Stomach (tissue), 9 donors: ENCODE measurements around the gene TSPAN32. TPM values are rescaled to one million over a fixed set of nuclear protein-coding genes. Genes with fewer than 3 reads are reported as not detected.

Experiments
- DNase-seq, 2 donors: peaks; one replicate each; pipeline versions ENCODE4 v3.0.0 to v3.0.0-alpha.2; 2013 to 2019
- H3K27ac ChIP-seq, 5 donors: fragments of 200-600 bp in 4 of 5; sonication (generic) in 4 of 5; one replicate each; pipeline ENCODE4 v1.5.1; 2013 to 2019; ENCODE audit warnings: mild to moderate bottlenecking in 1 of 5, moderate library complexity in 1 of 5
- H3K27me3 ChIP-seq, 3 donors: fragments of 200-600 bp; sonication (generic); one replicate each; pipeline ENCODE4 v1.5.1; 2017 to 2019; ENCODE audit warnings: mixed run types in 1 of 3
- H3K36me3 ChIP-seq, 4 donors: fragments of 200-600 bp; sonication (generic); 1 replicate in 3 of 4; 2 replicates in 1 of 4; pipeline ENCODE4 v1.5.1; 2016 to 2019
- H3K4me1 ChIP-seq, 4 donors: fragments of 200-600 bp; sonication (generic); one replicate each; pipeline ENCODE4 v1.5.1; 2016 to 2019
- H3K4me3 ChIP-seq, 4 donors: fragments of 200-600 bp; sonication (generic) in 3 of 4; one replicate each; pipeline ENCODE4 v1.5.1; 2016 to 2019; ENCODE audit warnings: mild to moderate bottlenecking in 1 of 4
- H3K9me3 ChIP-seq, 4 donors: fragments of 200-600 bp; sonication (generic); one replicate each; pipeline ENCODE4 v1.5.1; 2016 to 2019
- CTCF ChIP-seq, 7 experiments: fragments of 450-650 bp in 4 of 7; fragments of 200-600 bp in 3 of 7; sonication (generic) in 3 of 7; IDR thresholded peaks; one replicate each; pipeline ENCODE4 v1.5.1; 2016 to 2019; ENCODE audit warnings: antibody characterized with exemption in 7 of 7, control low read depth in 2 of 7, mild to moderate bottlenecking in 1 of 7
- EP300 ChIP-seq: sonication (generic); formaldehyde crosslinking; IDR thresholded peaks from one replicate; pipeline ENCODE4 v1.6.1; 2017; ENCODE audit warnings: antibody characterized with exemption
- POLR2A ChIP-seq, 4 donors: fragments of 450-650 bp; IDR thresholded peaks; one replicate each; pipeline ENCODE4 v1.6.1; 2016; ENCODE audit warnings: antibody characterized with exemption in 4 of 4, control low read depth in 2 of 4, mild to moderate bottlenecking in 1 of 4, moderate library complexity in 1 of 4
- POLR2AphosphoS5 ChIP-seq, 3 donors: sonication (generic); formaldehyde crosslinking; IDR thresholded peaks; one replicate each; pipeline ENCODE4 v1.6.1; 2016; ENCODE audit warnings: antibody characterized with exemption in 3 of 3
- WGBS, 5 donors: extraction: QIAGEN DNeasy Blood & Tissue Kit in 3 of 5; methylation state at CpG; one replicate each; pipeline versions ENCODE4 v1.1.5 to v1.1.7; 2013 to 2018; 5-methylcytosine and 5-hydroxymethylcytosine counted together
- intact Hi-C: fragments of 100-400 bp; cut with DNase I; formaldehyde crosslinking; loops from one replicate; pipeline ENCODE4 v1.15.1; 2023; ENCODE audit warnings: low total_unique reads
- polyA plus RNA-seq, 3 donors: library from polyadenylated mRNA; stranded (reverse); fragments of 200-250 nt; gene quantifications; one replicate each; pipeline ENCODE4 v1.2.3, GENCODE V29; 2013
- total RNA-seq, 5 donors: library from RNA; depleted of rRNA; stranded (reverse); fragments of >200 nt; gene quantifications; one replicate each; pipeline versions ENCODE4 v1.1.0 to v1.2.3, GENCODE V29; 2014 to 2016
- donor health status: healthy with polysubstance abuse.
- donor health status: Bipolar disorder and iron deficiency.
- donor health status: healthy.

TSPAN32 gene
- total and polyA plus RNA-seq, 8 donors = 1.1 to 9.0 (median 2.3) TPM; not detected in 4

DNA sequence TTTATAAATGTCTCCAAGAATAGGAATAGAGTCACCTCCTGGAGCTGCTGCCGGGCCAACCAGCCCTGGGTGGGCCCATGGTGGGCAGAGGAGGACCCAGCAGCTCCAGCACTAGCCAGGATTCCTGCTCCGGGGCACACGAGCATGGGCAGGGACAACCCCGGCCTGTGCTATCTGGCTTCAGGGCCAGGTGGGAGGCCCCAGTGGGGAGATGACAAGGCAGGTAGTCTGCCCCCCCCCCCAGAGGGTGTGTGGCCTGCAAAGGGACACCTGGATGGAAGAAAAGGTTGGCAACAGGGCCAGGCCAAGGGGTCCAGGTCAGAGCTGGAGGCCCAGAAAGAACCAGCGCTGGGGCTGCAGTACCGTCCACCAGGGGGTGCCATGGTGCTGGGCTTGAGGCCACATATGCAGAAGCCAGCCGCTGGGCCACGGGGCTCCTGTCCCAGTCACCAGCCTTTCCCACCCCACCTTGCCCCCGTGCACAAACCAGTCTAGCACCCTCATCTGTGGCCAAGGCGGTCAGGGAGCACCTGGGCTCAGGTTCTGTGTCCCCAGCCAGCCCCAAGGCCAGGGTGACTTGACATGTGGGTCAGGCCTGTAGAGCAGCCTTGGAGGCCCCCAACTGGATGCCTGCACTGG lies 3.4 kb downstream of the TSPAN32 start:
- Histone ChIP-seq H3K27me3 (no peaks in the 10 kb centered on the region), H3K4me1 (peaks cover 54 to 78% (median 60%) of the 10 kb centered on the region in 4 donors), H3K9me3 (no peaks in the 10 kb centered on the region), H3K36me3 (no peaks in the 10 kb centered on the region), H3K4me3 (peak overlapping the region in 2 of 4 donors; percentile 5 to 18), H3K27ac (peak overlapping the region; percentile 37 to 89 (median 81))
- intact Hi-C loops = loop anchor here (10.0 kb wide), 1 partner anchor 580 kb away; the partner anchor contains the start of gene CDKN1C
- WGBS, 5 donors = 17 to 43% (median 27%) methylated on average over 3 to 10 of the region's 10 CpGs
- TF ChIP-seq EP300 (no peak), CTCF (IDR thresholded peaks at IDR 0.05) (peak in 6 of 7 experiments; percentile 22 to 98 (median 89)), POLR2AphosphoS5 (IDR thresholded peaks at IDR 0.05) (peak in 1 of 3 donors; percentile 10)
- peak; percentile 91 to 92 for DNase-seq

DNA sequence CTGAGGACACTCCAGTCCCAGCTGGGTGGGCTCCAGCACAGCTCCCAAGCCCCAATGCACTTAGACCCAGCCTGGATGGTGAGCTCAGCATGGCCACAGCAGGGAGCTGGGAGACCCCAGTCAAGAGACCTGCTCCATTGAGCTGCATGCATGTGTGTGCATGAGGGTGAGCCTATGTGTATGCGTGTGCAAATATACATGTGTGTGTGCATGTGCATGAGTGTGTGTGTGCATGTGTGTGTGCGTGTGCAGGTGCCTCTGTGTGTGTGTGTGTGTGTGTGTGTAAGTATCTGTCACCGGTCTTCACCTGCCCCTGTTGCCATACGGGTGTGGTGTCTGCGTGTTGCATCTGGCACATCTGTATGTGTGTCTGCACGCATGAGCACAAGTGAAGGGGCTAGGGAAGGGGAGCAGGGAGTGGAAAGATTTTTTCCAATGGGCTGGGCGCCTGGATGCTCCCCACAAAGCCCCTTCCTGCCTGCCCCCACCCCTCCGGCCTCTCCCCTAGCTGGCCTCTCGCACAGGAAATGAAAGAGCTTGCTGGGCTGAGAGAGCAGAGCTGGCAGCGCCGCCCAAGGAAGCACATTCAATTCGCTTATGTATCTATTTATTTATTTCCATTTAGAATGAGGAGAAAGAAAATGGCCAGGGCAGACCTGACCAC lies 4.1 kb downstream of the TSPAN32 start:
- H3K9me3 ChIP-seq = no peaks in the 10 kb centered on the region
- H3K27me3 ChIP-seq = no peaks in the 10 kb centered on the region
- TF ChIP-seq EP300 (no peak), POLR2AphosphoS5 (IDR thresholded peaks at IDR 0.05) (no peak), CTCF (IDR thresholded peaks at IDR 0.05) (no peak), POLR2A (IDR thresholded peaks at IDR 0.05) (no peak)
- H3K4me3 ChIP-seq = peak overlapping the region in 3 of 4 donors; percentile 5 to 18 (median 16)
- H3K27ac ChIP-seq = peak overlapping the region; percentile 42 to 89 (median 81)
- WGBS, 5 donors = 14 to 52% (median 48%) methylated on average over 7 to 12 of the region's 12 CpGs
- intact Hi-C loops = loop anchor here (2.0 to 10.0 kb wide), 2 partner anchors 117 to 579 kb away; partner anchors contain the start of gene CDKN1C
- DNase-seq = peak; percentile 25 to 92
- H3K36me3 ChIP-seq = no peaks in the 10 kb centered on the region
- peaks cover 54 to 72% (median 61%) of the 10 kb centered on the region in 4 donors for H3K4me1 ChIP-seq

DNA sequence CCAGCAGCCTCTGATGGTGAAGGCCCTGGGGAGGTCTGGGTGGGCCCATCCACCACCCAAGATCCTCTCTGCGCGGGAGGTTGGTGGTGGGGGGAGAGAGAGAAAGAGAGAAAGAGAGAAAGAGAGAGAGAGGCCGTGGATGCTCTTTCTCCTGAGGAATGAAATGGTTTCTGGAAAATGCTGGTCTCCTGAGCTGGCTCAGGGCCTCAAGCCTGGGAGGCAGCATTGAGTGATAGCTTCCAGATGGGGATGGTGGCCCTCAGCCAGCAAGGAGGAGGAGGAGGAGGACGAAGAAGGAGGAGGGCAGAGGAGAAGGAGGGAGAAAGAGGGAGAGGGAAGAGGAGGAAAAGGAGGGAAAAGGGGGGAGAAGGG lies 4.6 kb downstream of the TSPAN32 start:
- WGBS, 5 donors = 25 to 46% (median 38%) methylated on average over 4 of the region's 4 CpGs

DNA sequence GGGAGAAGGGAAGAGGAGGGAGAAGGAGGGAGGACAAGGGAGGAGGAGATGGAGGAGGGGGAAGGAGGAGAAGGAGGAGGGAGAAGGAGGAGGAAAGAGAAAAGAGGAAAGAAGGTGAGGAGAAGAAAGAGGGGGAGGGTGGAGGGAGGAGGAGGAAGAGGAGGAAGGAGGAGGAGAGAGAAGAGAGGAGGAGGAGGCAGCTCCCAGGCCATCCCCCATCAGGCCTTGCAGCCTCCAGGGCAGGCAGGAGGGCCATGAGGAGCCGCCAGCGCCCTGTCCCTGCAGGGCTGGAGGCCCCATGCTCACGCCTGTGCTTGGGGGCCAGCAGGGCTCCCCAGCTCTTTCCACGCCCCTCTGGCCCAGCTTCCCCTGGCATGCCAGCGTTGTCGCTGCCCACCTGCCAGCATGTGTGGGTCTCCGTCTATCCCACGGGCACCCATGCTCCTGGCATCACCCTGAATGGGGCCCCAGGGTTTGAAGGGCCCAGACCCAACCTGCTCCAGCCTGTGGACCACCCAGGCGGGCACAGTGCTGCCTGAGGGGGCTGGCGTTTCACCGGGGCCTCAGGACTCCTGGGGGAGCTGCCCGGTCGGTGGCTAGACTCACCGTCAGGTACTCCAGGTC lies 5.2 kb downstream of the TSPAN32 start:
- H3K27ac ChIP-seq = peak overlapping the region; percentile 20 to 89 (median 81)
- peaks cover 53 to 69% (median 60%) of the 10 kb centered on the region in 4 donors for H3K4me1 ChIP-seq
- TF ChIP-seq CTCF (IDR thresholded peaks at IDR 0.05) = no peak
- TF ChIP-seq POLR2AphosphoS5 (IDR thresholded peaks at IDR 0.05) = no peak
- TF ChIP-seq EP300 = no peak
- no peak for TF ChIP-seq POLR2A (IDR thresholded peaks at IDR 0.05)
- H3K4me3 ChIP-seq = no peak overlapping the region
- WGBS, 5 donors = 44 to 82% (median 63%) methylated on average over 9 to 14 of the region's 14 CpGs
- peak in 1 of 2 donors; percentile 81 for DNase-seq
- H3K9me3 ChIP-seq = no peaks in the 10 kb centered on the region
- H3K36me3 ChIP-seq = no peaks in the 10 kb centered on the region
- intact Hi-C loops = loop anchor here (2.0 to 10.0 kb wide), 2 partner anchors 116 to 578 kb away; partner anchors contain the start of gene CDKN1C
- no peaks in the 10 kb centered on the region for H3K27me3 ChIP-seq

More for the DNA sequence above, 4.6 kb downstream of the TSPAN32 start:
- Histone ChIP-seq H3K9me3 (no peaks in the 10 kb centered on the region), H3K27ac (peak overlapping the region; percentile 42 to 89 (median 81)), H3K36me3 (no peaks in the 10 kb centered on the region), H3K4me1 (peaks cover 54 to 69% (median 63%) of the 10 kb centered on the region in 4 donors), H3K4me3 (peak overlapping the region in 1 of 4 donors; percentile 16), H3K27me3 (no peaks in the 10 kb centered on the region)
- DNase-seq = peak in 1 of 2 donors; percentile 93
- TF ChIP-seq EP300 (peak; percentile 19), POLR2A (IDR thresholded peaks at IDR 0.05) (no peak), POLR2AphosphoS5 (IDR thresholded peaks at IDR 0.05) (peak; percentile 59 to 71 (median 60))
- intact Hi-C loops = loop anchor here (2.0 to 10.0 kb wide), 2 partner anchors 116 to 578 kb away; partner anchors contain the start of gene CDKN1C
